GM23338 (cell line): ENCODE data around the gene SBK3. TPM values are rescaled to one million over a fixed set of nuclear protein-coding genes. Genes with fewer than 3 reads are reported as not detected.

ENCODE experiments used
- ATAC-seq: fragments of 200-7000 bp; cut with Tn5 transposase; 3 replicates; pipeline ENCODE4 v1.9.1; 2020
- DNase-seq: peaks from one replicate; pipeline ENCODE4 v3.0.0-alpha.2; 2015; ENCODE audit warnings: low spot score
- H2AFZ ChIP-seq: fragments of 200-600 bp; sonication (generic); 2 replicates; pipeline ENCODE4 v1.8.0; 2016; ENCODE audit warnings: antibody characterized with exemption, mild to moderate bottlenecking, moderate library complexity
- H3F3A ChIP-seq: fragments of 200-600 bp; sonication (generic); replicated peaks from 2 replicates; pipeline ENCODE4 v1.8.0; 2017; ENCODE audit warnings: antibody characterized with exemption, mixed run types, low read depth
- H3K27ac ChIP-seq: fragments of 200-600 bp; sonication (generic); 2 replicates; pipeline ENCODE4 v1.6.1; 2016; ENCODE audit warnings: low read depth
- H3K27me3 ChIP-seq: fragments of 200-600 bp; sonication (generic); 2 replicates; pipeline ENCODE4 v1.8.0; 2016; ENCODE audit warnings: mild to moderate bottlenecking, mixed run types, moderate library complexity; ENCODE audit not compliant: insufficient read depth
- H3K36me3 ChIP-seq: fragments of 200-600 bp; sonication (generic); 2 replicates; pipeline ENCODE4 v1.8.0; 2016; ENCODE audit warnings: mild to moderate bottlenecking; ENCODE audit not compliant: insufficient read depth
- H3K4me1 ChIP-seq: fragments of 200-600 bp; sonication (generic); 2 replicates; pipeline ENCODE4 v1.8.0; 2016; ENCODE audit warnings: mild to moderate bottlenecking, moderate library complexity; ENCODE audit not compliant: insufficient read depth
- H3K4me2 ChIP-seq: fragments of 200-600 bp; sonication (generic); 2 replicates; pipeline ENCODE4 v1.7.1; 2017; ENCODE audit warnings: mixed run types
- H3K4me3 ChIP-seq: fragments of 200-600 bp; sonication (generic); 2 replicates; pipeline ENCODE4 v1.6.1; 2016; ENCODE audit warnings: mixed run types
- H3K79me2 ChIP-seq: fragments of 200-600 bp; sonication (generic); replicated peaks from 2 replicates; pipeline ENCODE4 v1.8.0; 2017; ENCODE audit warnings: mild to moderate bottlenecking; ENCODE audit not compliant: insufficient read depth
- H3K9me2 ChIP-seq: fragments of 200-600 bp; sonication (generic); 2 replicates; pipeline ENCODE4 v1.8.0; 2017; ENCODE audit not compliant: insufficient read depth
- H4K20me1 ChIP-seq: fragments of 200-600 bp; sonication (generic); replicated peaks from 2 replicates; pipeline ENCODE4 v1.8.0; 2017; ENCODE audit warnings: mild to moderate bottlenecking; ENCODE audit not compliant: insufficient read depth
- H3K27ac Mint-ChIP-seq: 2 replicates; pipeline ENCODE4 v1.8.0; 2020; ENCODE audit warnings: inconsistent platforms, mild to moderate bottlenecking, moderate library complexity, mixed read lengths
- H3K27me3 Mint-ChIP-seq: 3 replicates; pipeline ENCODE4 v1.8.0; 2022; ENCODE audit warnings: low read depth, mild to moderate bottlenecking, moderate library complexity, mixed read lengths, inconsistent platforms; ENCODE audit not compliant: insufficient read depth, poor library complexity
- H3K36me3 Mint-ChIP-seq: 3 replicates; pipeline ENCODE4 v1.8.0; 2021; ENCODE audit warnings: low read depth, mild to moderate bottlenecking, inconsistent platforms, moderate library complexity, mixed read lengths
- H3K4me1 Mint-ChIP-seq: 3 replicates; pipeline ENCODE4 v1.8.0; 2020; ENCODE audit warnings: mild to moderate bottlenecking, inconsistent platforms, mixed read lengths
- H3K4me3 Mint-ChIP-seq: 3 replicates; pipeline ENCODE4 v1.8.0; 2021; ENCODE audit warnings: moderate library complexity, mild to moderate bottlenecking, inconsistent platforms, mixed read lengths
- H3K9me3 Mint-ChIP-seq: 3 replicates; pipeline ENCODE4 v1.8.0; 2020; ENCODE audit warnings: moderate library complexity, mild to moderate bottlenecking, inconsistent platforms, mixed read lengths
- CREB1 ChIP-seq: fragments of 250-450 bp; sonication (Bioruptor Pico); IDR thresholded peaks from 2 replicates; pipeline ENCODE4 v1.5.0; 2020; ENCODE audit warnings: low read depth, mild to moderate bottlenecking, moderate library complexity
- ETS1 ChIP-seq: IDR thresholded peaks from 2 replicates; pipeline ENCODE4 v1.6.1; 2016; ENCODE audit warnings: antibody characterized with exemption
- EZH2 ChIP-seq: fragments of 200-600 bp; sonication (generic); IDR thresholded peaks from one replicate; pipeline ENCODE4 v1.8.0; 2017; ENCODE audit warnings: antibody characterized with exemption, mild to moderate bottlenecking, low read depth; ENCODE audit not compliant: unreplicated experiment
- EZH2phosphoT487 ChIP-seq: fragments of 200-600 bp; sonication (generic); IDR thresholded peaks from one replicate; pipeline ENCODE4 v1.8.1; 2018; ENCODE audit warnings: antibody characterized with exemption; ENCODE audit not compliant: unreplicated experiment
- JUNB ChIP-seq: IDR thresholded peaks from one replicate; pipeline ENCODE4 v1.6.1; 2016; ENCODE audit warnings: antibody characterized with exemption; ENCODE audit not compliant: unreplicated experiment
- NANOG ChIP-seq: IDR thresholded peaks from 2 replicates; pipeline ENCODE4 v1.6.1; 2016; ENCODE audit warnings: antibody characterized with exemption, borderline replicate concordance
- POLR2AphosphoS5 ChIP-seq: IDR thresholded peaks from 2 replicates; pipeline ENCODE4 v1.6.1; 2016; ENCODE audit warnings: antibody characterized with exemption, low read depth
- STAT1 ChIP-seq: IDR thresholded peaks from one replicate; pipeline ENCODE4 v1.6.1; 2016; ENCODE audit warnings: antibody characterized with exemption; ENCODE audit not compliant: unreplicated experiment
- ZNF114 ChIP-seq: fragments of 250-450 bp; sonication (Bioruptor Pico); IDR thresholded peaks from 2 replicates; pipeline ENCODE4 v1.5.0; 2020; ENCODE audit warnings: mild to moderate bottlenecking, moderate library complexity
- ZNF331 ChIP-seq: fragments of 250-450 bp; sonication (Bioruptor Pico); IDR thresholded peaks from 2 replicates; pipeline ENCODE4 v1.5.0; 2020; ENCODE audit warnings: low read depth, mild to moderate bottlenecking, moderate library complexity
- ZNF462 ChIP-seq: fragments of 250-450 bp; sonication (Bioruptor Pico); IDR thresholded peaks from 2 replicates; pipeline ENCODE4 v1.5.0; 2020; ENCODE audit warnings: mild to moderate bottlenecking, moderate library complexity
- polyA plus RNA-seq: library from polyadenylated mRNA; unstranded; fragments of >200 nt; fragmentation: Nextera tagmentation; extraction: Ambion mirVana; gene quantifications from 2 replicates; pipeline ENCODE4 v1.2.1, GENCODE V29; 2016
- total RNA-seq: library from RNA; depleted of rRNA; stranded (reverse); fragments of >200 nt; shearing (Covaris generic); gene quantifications from 2 replicates; pipeline ENCODE4 v1.2.3, GENCODE V29; 2014

SBK3 gene
- total and polyA plus RNA-seq, 2 experiments from 2014 or later: 0.27 to 0.94 TPM

GRCh38 chr19:55538132-55538531 lies 7.2 kb downstream of the SBK3 start (continued):
- TF ChIP-seq ZNF462 (CRISPR knock-in tag) (no peak), ZNF331 (CRISPR knock-in tag) (no peak), EZH2 (no peak), ZNF114 (no peak), CREB1 (CRISPR knock-in tag) (no peak), NANOG (no peak), EZH2phosphoT487 (no peak), ETS1 (no peak), POLR2AphosphoS5 (no peak), STAT1 (no peak)

- H3F3A ChIP-seq: 0 out of 2 replicates have a peak, but pooled peaks cover 7% of the 10 kb centered on the region
- H3K4me3 ChIP-seq: no peak overlapping the region
- H3K9me2 ChIP-seq: peaks cover 5% of the 10 kb centered on the region; the same call in 1 of the 2 replicates
- no peak overlapping the region for H3K27ac Mint-ChIP-seq
- H3K9me3 Mint-ChIP-seq: peaks cover 3% of the 10 kb centered on the region; the same call in 2 of the 3 replicates
- H3K4me2 ChIP-seq: peak overlapping the region; percentile 62
- no peaks in the 10 kb centered on the region for H4K20me1 ChIP-seq
- peaks cover 7% of the 10 kb centered on the region; the same call in 1 of the 2 replicates for H3K4me1 ChIP-seq
- peaks cover 6% of the 10 kb centered on the region for H3K4me1 Mint-ChIP-seq
- H3K27ac ChIP-seq: no peak overlapping the region
- H3K27me3 ChIP-seq: no peaks in the 10 kb centered on the region
- no peaks in the 10 kb centered on the region for H3K36me3 ChIP-seq
- no peak overlapping the region; the same call in 1 of the 2 replicates for H2AFZ ChIP-seq
- ATAC-seq (peak; percentile 61), DNase-seq (peak; percentile 78)
- H3K4me3 Mint-ChIP-seq: no peak overlapping the region
- H3K79me2 ChIP-seq: no peaks in the 10 kb centered on the region
- no peaks in the 10 kb centered on the region; the same call in 2 of the 3 replicates for H3K36me3 Mint-ChIP-seq
- H3K27me3 Mint-ChIP-seq: peaks cover 13% of the 10 kb centered on the region
- no peak for TF ChIP-seq POLR2AphosphoS5
- no peak for TF ChIP-seq JUNB
These were observed 7.6 kb downstream of the SBK3 start for GRCh38 chr19:55537741-55538111.
